ENCODE measurements around the gene ADAM17. TPM values are rescaled to one million over a fixed set of nuclear protein-coding genes. Genes with fewer than 3 reads are reported as not detected.
A peak's percentile ranks its signal among the peaks of the same experiment; 100 is the strongest.

Gene ADAM17
- polyA plus RNA-seq, 1 of the 3 experiments (the other 2 are of a cell fraction): 17.1 TPM

DNA sequence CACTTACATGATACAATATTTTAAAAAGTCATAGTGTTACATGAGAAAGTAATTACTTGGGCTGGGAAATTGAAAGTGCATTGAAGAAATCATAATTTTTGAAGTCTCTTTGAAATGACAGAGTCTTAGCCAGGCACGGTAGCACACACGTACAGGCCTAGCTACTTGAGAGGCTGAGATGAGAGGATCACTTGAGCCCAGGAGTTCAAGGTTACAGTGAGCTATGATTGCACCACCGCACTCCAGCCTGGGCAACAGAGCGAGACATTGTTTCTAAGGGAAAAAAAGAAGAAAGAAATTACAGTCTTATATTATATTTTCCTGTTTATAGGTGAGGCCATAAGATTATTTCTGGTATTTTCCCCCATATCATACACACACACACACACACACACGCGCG lies 90.5 kb downstream of the ADAM17 start:
- CTCF ChIA-PET: no interaction called here

DNA sequence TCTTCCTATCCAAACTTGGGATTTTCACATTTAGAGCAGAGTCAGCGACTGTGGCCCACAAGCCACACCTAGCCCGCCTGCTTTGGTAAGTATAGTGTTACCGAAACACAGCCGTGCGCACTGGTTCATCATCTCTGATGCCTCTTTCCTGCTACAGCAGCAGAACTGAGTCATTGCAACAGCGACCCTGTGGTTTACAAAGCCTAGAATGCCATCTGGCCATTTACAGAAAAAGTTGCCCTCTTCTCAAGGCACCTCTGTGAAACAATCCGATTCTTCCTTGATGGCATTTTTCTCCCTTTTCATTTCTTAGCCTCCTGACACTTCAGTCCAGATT lies 92.0 kb downstream of the ADAM17 start:
- CTCF ChIA-PET: interaction anchor here (1.2 kb wide), 1 partner anchor 10 kb away, joined by 4 read pairs; no protein-coding TSS in a partner anchor
- H3K4me2 ChIP-seq: no peak overlapping the region
- no peak overlapping the region for H2AFZ ChIP-seq (ENCODE audit: low read depth)
- H3K9me2 ChIP-seq: no peaks in the 10 kb centered on the region
- H3K4me1 ChIP-seq (ENCODE audit: control insufficient read depth in 1 of 2, insufficient read depth in 2 of 2, low read depth in 1 of 2, low read length in 1 of 2): no peaks in the 10 kb centered on the region; a peak in 1 of 4 replicates
- H3K4me3 ChIP-seq (ENCODE audit: low read depth in 2 of 2, low read length in 1 of 2): no peak overlapping the region
- no peak overlapping the region; a peak in 1 of 4 replicates for H3K27ac ChIP-seq (ENCODE audit: low read depth in 2 of 2, low read length in 1 of 2)
- WGBS (ENCODE audit: low lambda C conversion rate): 81% methylated on average over 7 of the region's 7 CpGs
- H3K36me3 ChIP-seq (replicated peaks in 1 of 2; ENCODE audit: control insufficient read depth in 1 of 2, insufficient read depth in 2 of 2, low read length in 1 of 2): peaks cover 49 to 50% of the 10 kb centered on the region in 2 experiments
- H3K9ac ChIP-seq: no peak overlapping the region
- H4K20me1 ChIP-seq (ENCODE audit: insufficient read depth): no peaks in the 10 kb centered on the region
- H3K27me3 ChIP-seq (ENCODE audit: insufficient read depth): no peaks in the 10 kb centered on the region
- POLR2A ChIA-PET: no interaction called here
- no peaks in the 10 kb centered on the region for H3K9me3 ChIP-seq
- peaks cover 2% of the 10 kb centered on the region for H3F3A ChIP-seq (replicated peaks; ENCODE audit: insufficient read depth)
- DNase-seq: no peak
- peak; percentile 10; the same call in 1 of the 2 replicates for TF ChIP-seq FOSL2 (IDR thresholded peaks at IDR 0.05; ENCODE audit: borderline replicate concordance, low read depth)
- no peak for TF ChIP-seq RFX5 (IDR thresholded peaks at IDR 0.05; ENCODE audit: low read length)
- no peaks in the 10 kb centered on the region for H3K79me2 ChIP-seq (ENCODE audit: insufficient read depth)

More for the DNA sequence above, 90.5 kb downstream of the ADAM17 start:
- Histone ChIP-seq H3K9me3 (no peaks in the 10 kb centered on the region), H3K9ac (no peak overlapping the region), H3K4me1 (ENCODE audit: control insufficient read depth in 1 of 2, insufficient read depth in 2 of 2, low read depth in 1 of 2, low read length in 1 of 2) (no peaks in the 10 kb centered on the region; a peak in 1 of 4 replicates), H2AFZ (ENCODE audit: low read depth) (no peak overlapping the region), H3K79me2 (ENCODE audit: insufficient read depth) (no peaks in the 10 kb centered on the region), H3K36me3 (replicated peaks in 1 of 2; ENCODE audit: control insufficient read depth in 1 of 2, insufficient read depth in 2 of 2, low read length in 1 of 2) (peaks cover 47 to 55% of the 10 kb centered on the region in 2 experiments), H3K4me3 (ENCODE audit: low read depth in 2 of 2, low read length in 1 of 2) (no peak overlapping the region), H3K9me2 (no peaks in the 10 kb centered on the region), H3K27ac (ENCODE audit: low read depth in 2 of 2, low read length in 1 of 2) (no peak overlapping the region), H4K20me1 (ENCODE audit: insufficient read depth) (no peaks in the 10 kb centered on the region), H3K27me3 (ENCODE audit: insufficient read depth) (no peaks in the 10 kb centered on the region), H3K4me2 (no peak overlapping the region), H3F3A (replicated peaks; ENCODE audit: insufficient read depth) (peaks cover 3% of the 10 kb centered on the region)
- POLR2A ChIA-PET: interaction anchor here (0.7 to 1.0 kb wide), 2 partner anchors 9 to 19 kb away, joined by 3 read pairs; partner anchors contain the start of gene IAH1
- WGBS (ENCODE audit: low lambda C conversion rate): 90% methylated on average over 7 of the region's 7 CpGs
- no peak for TF ChIP-seq JUND (IDR thresholded peaks at IDR 0.05)
- TF ChIP-seq, protein P1, sequence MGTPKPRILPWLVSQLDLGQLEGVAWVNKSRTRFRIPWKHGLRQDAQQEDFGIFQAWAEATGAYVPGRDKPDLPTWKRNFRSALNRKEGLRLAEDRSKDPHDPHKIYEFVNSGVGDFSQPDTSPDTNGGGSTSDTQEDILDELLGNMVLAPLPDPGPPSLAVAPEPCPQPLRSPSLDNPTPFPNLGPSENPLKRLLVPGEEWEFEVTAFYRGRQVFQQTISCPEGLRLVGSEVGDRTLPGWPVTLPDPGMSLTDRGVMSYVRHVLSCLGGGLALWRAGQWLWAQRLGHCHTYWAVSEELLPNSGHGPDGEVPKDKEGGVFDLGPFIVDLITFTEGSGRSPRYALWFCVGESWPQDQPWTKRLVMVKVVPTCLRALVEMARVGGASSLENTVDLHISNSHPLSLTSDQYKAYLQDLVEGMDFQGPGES (IDR thresholded peaks at IDR 0.05; ENCODE audit: low read depth, low read length): no peak
- TF ChIP-seq SMC3 (IDR thresholded peaks at IDR 0.05; ENCODE audit: low read depth, low read length): no peak
- no peak for TF ChIP-seq GABPA (IDR thresholded peaks at IDR 0.05; ENCODE audit: low read depth)
- no peak for TF ChIP-seq NFIC (IDR thresholded peaks at IDR 0.05; ENCODE audit: borderline replicate concordance)
- TF ChIP-seq TEAD4 (IDR thresholded peaks at IDR 0.05; ENCODE audit: borderline replicate concordance, insufficient read depth): no peak
- no peak for TF ChIP-seq TCF12 (IDR thresholded peaks at IDR 0.05)
- no peak for DNase-seq

DNA sequence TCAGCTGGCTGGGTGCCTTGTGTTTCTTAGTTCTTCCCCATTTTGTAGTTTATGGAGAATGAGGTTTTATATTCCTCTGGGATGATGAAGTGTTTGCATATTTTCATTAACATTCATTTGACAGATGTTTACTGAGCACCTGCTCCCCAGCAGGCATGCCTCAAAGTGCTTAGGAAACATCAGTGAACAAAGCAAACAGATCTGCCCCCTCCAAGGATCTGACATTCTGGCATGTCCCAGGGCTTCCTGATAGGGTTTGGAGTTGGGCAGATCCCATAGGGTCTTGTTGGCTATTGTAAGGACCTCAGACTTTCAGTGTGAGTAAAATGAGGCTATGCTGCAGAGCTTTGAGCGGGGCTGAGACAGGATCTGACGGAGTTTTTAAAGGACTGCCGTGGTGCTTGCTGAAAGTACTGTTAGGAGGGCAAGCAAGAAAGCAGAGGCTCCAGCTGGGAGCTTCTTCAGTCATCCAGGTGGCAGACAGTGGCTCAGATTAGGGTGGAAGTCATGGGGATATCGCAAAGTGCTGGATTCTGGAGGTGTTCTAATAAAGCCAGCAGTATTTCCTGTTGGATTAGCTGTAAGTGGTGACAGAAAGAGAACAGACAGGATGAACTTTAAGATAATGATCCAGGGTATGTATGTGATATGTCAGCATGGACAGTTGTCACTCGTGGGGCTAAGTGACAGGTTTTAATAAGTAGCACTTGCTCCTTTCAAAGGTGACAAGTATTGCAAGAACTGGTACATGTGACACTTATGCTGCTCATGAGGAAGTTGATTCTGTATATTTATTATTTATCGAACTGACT lies 92.5 kb downstream of the ADAM17 start:
- Histone ChIP-seq H3K36me3 (replicated peaks in 1 of 2; ENCODE audit: control insufficient read depth in 1 of 2, insufficient read depth in 2 of 2, low read length in 1 of 2) (peaks cover 47 to 54% of the 10 kb centered on the region in 2 experiments), H3F3A (replicated peaks; ENCODE audit: insufficient read depth) (no peaks in the 10 kb centered on the region), H3K9me3 (no peaks in the 10 kb centered on the region), H2AFZ (ENCODE audit: low read depth) (no peak overlapping the region), H3K27ac (ENCODE audit: low read depth in 2 of 2, low read length in 1 of 2) (no peak overlapping the region; a peak in 1 of 4 replicates), H4K20me1 (ENCODE audit: insufficient read depth) (no peaks in the 10 kb centered on the region), H3K4me3 (ENCODE audit: low read depth in 2 of 2, low read length in 1 of 2) (no peak overlapping the region), H3K9ac (no peak overlapping the region), H3K4me1 (ENCODE audit: control insufficient read depth in 1 of 2, insufficient read depth in 2 of 2, low read depth in 1 of 2, low read length in 1 of 2) (no peaks in the 10 kb centered on the region; a peak in 1 of 4 replicates), H3K27me3 (ENCODE audit: insufficient read depth) (no peaks in the 10 kb centered on the region), H3K4me2 (no peak overlapping the region), H3K9me2 (no peaks in the 10 kb centered on the region), H3K79me2 (ENCODE audit: insufficient read depth) (no peaks in the 10 kb centered on the region)
- no peak for DNase-seq
- POLR2A ChIA-PET: no interaction called here
- CTCF ChIA-PET: interaction anchor here (1.1 to 1.2 kb wide), 3 partner anchors 10 to 324 kb away, joined by 3 to 4 read pairs (median 3); partner anchors contain the start of gene IAH1
- WGBS (ENCODE audit: low lambda C conversion rate): 86% methylated on average over 6 of the region's 6 CpGs
- no peak for TF ChIP-seq FOXM1 (IDR thresholded peaks at IDR 0.05; ENCODE audit: low read depth)
- no peak for TF ChIP-seq RXRA (IDR thresholded peaks at IDR 0.05; ENCODE audit: borderline replicate concordance, low read depth)
- no peak for TF ChIP-seq TCF12 (IDR thresholded peaks at IDR 0.05)
- TF ChIP-seq, protein P2, sequence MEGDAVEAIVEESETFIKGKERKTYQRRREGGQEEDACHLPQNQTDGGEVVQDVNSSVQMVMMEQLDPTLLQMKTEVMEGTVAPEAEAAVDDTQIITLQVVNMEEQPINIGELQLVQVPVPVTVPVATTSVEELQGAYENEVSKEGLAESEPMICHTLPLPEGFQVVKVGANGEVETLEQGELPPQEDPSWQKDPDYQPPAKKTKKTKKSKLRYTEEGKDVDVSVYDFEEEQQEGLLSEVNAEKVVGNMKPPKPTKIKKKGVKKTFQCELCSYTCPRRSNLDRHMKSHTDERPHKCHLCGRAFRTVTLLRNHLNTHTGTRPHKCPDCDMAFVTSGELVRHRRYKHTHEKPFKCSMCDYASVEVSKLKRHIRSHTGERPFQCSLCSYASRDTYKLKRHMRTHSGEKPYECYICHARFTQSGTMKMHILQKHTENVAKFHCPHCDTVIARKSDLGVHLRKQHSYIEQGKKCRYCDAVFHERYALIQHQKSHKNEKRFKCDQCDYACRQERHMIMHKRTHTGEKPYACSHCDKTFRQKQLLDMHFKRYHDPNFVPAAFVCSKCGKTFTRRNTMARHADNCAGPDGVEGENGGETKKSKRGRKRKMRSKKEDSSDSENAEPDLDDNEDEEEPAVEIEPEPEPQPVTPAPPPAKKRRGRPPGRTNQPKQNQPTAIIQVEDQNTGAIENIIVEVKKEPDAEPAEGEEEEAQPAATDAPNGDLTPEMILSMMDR (IDR thresholded peaks at IDR 0.05): no peak
- TF ChIP-seq CHD2 (IDR thresholded peaks at IDR 0.05; ENCODE audit: low read length, partially characterized antibody): no peak
- TF ChIP-seq, protein P3, sequence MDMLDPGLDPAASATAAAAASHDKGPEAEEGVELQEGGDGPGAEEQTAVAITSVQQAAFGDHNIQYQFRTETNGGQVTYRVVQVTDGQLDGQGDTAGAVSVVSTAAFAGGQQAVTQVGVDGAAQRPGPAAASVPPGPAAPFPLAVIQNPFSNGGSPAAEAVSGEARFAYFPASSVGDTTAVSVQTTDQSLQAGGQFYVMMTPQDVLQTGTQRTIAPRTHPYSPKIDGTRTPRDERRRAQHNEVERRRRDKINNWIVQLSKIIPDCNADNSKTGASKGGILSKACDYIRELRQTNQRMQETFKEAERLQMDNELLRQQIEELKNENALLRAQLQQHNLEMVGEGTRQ (IDR thresholded peaks at IDR 0.05; ENCODE audit: borderline replicate concordance, low read depth, low read length): no peak
- TF ChIP-seq POLR2AphosphoS5 (IDR thresholded peaks at IDR 0.05; ENCODE audit: low read depth, low read length): no peak
- TF ChIP-seq SIN3A (IDR thresholded peaks at IDR 0.05; ENCODE audit: borderline replicate concordance, low read depth, low read length): no peak
- TF ChIP-seq, protein P4, sequence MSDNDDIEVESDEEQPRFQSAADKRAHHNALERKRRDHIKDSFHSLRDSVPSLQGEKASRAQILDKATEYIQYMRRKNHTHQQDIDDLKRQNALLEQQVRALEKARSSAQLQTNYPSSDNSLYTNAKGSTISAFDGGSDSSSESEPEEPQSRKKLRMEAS (IDR thresholded peaks at IDR 0.05; ENCODE audit: low read depth): no peak
- TF ChIP-seq GATA2 (CRISPR knock-in tag; IDR thresholded peaks at IDR 0.05): no peak
- no peak for TF ChIP-seq FOSL2 (IDR thresholded peaks at IDR 0.05; ENCODE audit: borderline replicate concordance, low read depth)
